GM12892 (cell line): ENCODE data around the gene BABAM2.

Experiments
- POLR2A ChIP-seq: IDR thresholded peaks from 2 replicates; pipeline ENCODE4 v1.6.1; 2011; ENCODE audit warnings: low read depth, low read length, control low read depth
- POLR2AphosphoS5 ChIP-seq: IDR thresholded peaks from 2 replicates; pipeline ENCODE4 v1.6.1; 2011; ENCODE audit warnings: low read depth, low read length, control low read depth
- TAF1 ChIP-seq: IDR thresholded peaks from 2 replicates; pipeline ENCODE4 v1.6.1; 2011; ENCODE audit warnings: low read depth, mild to moderate bottlenecking, control low read depth, low read length, borderline replicate concordance

GRCh38 chr2:28155086-28155485 lies 264.6 kb downstream of the BABAM2 start:
- TF ChIP-seq POLR2A (no peak), POLR2AphosphoS5 (no peak), TAF1 (no peak)
